Adrenal gland (tissue), 5 donors: ENCODE data around the gene NME9.

Source experiments
- CTCF ChIP-seq, 6 experiments: fragments of 450-650 bp in 4 of 6; fragments of 200-600 bp in 2 of 6; sonication (generic) in 1 of 6; IDR thresholded peaks; 1 replicate in 5 of 6; 2 replicates in 1 of 6; pipeline versions ENCODE4 v1.5.1 to v1.8.0; 2016 to 2021; ENCODE audit warnings: antibody characterized with exemption in 6 of 6, mild to moderate bottlenecking in 2 of 6, moderate library complexity in 1 of 6
- POLR2A ChIP-seq, 2 donors: fragments of 450-650 bp; IDR thresholded peaks; one replicate each; pipeline ENCODE4 v1.6.1; 2017; ENCODE audit warnings: antibody characterized with exemption in 2 of 2, mild to moderate bottlenecking in 2 of 2, moderate library complexity in 1 of 2
- donor health status: DM: no; HTN: no; CAD: no.

GRCh38 chr3:138365253-138365555 is 35.6 kb upstream of the NME9 start:
- TF ChIP-seq CTCF (IDR thresholded peaks at IDR 0.05) (no peak), POLR2A (IDR thresholded peaks at IDR 0.05) (no peak)
